Lung (tissue), 12 donors: ENCODE results near the gene XPR1. TPM values are rescaled to one million over a fixed set of nuclear protein-coding genes. Genes with fewer than 3 reads are reported as not detected.
A peak's percentile ranks its signal among the peaks of the same experiment; 100 is the strongest.

Experiments used
- ATAC-seq: fragments of 200-7000 bp; cut with Tn5 transposase; one replicate; pipeline ENCODE4 v1.9.1; 2020; ENCODE audit warnings: moderate number of reproducible peaks; ENCODE audit not compliant: insufficient read depth, low FRiP score
- DNase-seq, 3 donors: peaks; one replicate each; pipeline ENCODE4 v3.0.0-alpha.2; 2013 to 2017
- H3K27ac ChIP-seq, 2 donors: one replicate each; pipeline ENCODE4 v1.5.1; 2013; ENCODE audit warnings: mild to moderate bottlenecking in 2 of 2, moderate library complexity in 2 of 2, control low read depth in 1 of 2, inconsistent platforms in 1 of 2, low read depth in 1 of 2, low read length in 1 of 2
- H3K27me3 ChIP-seq, 3 donors: one replicate each; pipeline ENCODE4 v1.5.1; 2013; ENCODE audit warnings: low read length in 2 of 3; ENCODE audit not compliant: control insufficient read depth in 3 of 3, insufficient read depth in 3 of 3
- H3K36me3 ChIP-seq, 4 donors: one replicate each; pipeline ENCODE4 v1.5.1; 2013; ENCODE audit warnings: low read length in 4 of 4, mild to moderate bottlenecking in 1 of 4, moderate library complexity in 1 of 4; ENCODE audit not compliant: control insufficient read depth in 4 of 4, insufficient read depth in 4 of 4
- H3K4me1 ChIP-seq, 5 donors: one replicate each; pipeline ENCODE4 v1.5.1; 2013; ENCODE audit warnings: low read length in 5 of 5, mild to moderate bottlenecking in 2 of 5, moderate library complexity in 1 of 5; ENCODE audit not compliant: control insufficient read depth in 5 of 5, insufficient read depth in 5 of 5
- H3K4me3 ChIP-seq: one replicate; pipeline ENCODE4 v1.5.1; 2013; ENCODE audit warnings: mild to moderate bottlenecking, control low read depth, moderate library complexity
- H3K9ac ChIP-seq, 2 donors: one replicate each; pipeline ENCODE4 v1.5.1; 2013; ENCODE audit warnings: low read length in 2 of 2, control low read depth in 1 of 2; ENCODE audit not compliant: insufficient read depth in 1 of 2
- H3K9me3 ChIP-seq, 4 donors: one replicate each; pipeline ENCODE4 v1.5.1; 2013; ENCODE audit warnings: low read length in 3 of 4, mild to moderate bottlenecking in 1 of 4, moderate library complexity in 1 of 4; ENCODE audit not compliant: control insufficient read depth in 4 of 4, insufficient read depth in 3 of 4
- WGBS, 2 donors: extraction: QIAGEN DNeasy Blood & Tissue Kit; methylation state at CpG; one replicate each; pipeline ENCODE4 v1.1.7; 2013; 5-methylcytosine and 5-hydroxymethylcytosine counted together
- polyA plus RNA-seq, 2 donors: library from polyadenylated mRNA; stranded (reverse); fragments of 200-250 nt; gene quantifications; one replicate each; pipeline ENCODE4 v1.2.1, GENCODE V29; 2013
- total RNA-seq, 2 donors: library from RNA; depleted of rRNA in 1 of 2; stranded (reverse); fragments of >200 nt in 1 of 2; gene quantifications; one replicate each; pipeline ENCODE4 v1.2.1, GENCODE V29; 2014 to 2021
- TF ChIP-seq, protein P1 (sequence below): IDR thresholded peaks from 2 replicates; pipeline ENCODE4 v1.5.1; 2012; ENCODE audit warnings: mild to moderate bottlenecking; ENCODE audit errors: control extremely low read depth, extremely low read depth
- donor health status: control.
- donor health status: control.
- donor health status: Bipolar disorder and iron deficiency.
- donor health status: healthy.
- donor health status: DM: yes; HTN: yes; CAD: no.

XPR1 gene
- total and polyA plus RNA-seq, 4 donors = 7.4 to 44.0 (median 21.9) TPM

DNA sequence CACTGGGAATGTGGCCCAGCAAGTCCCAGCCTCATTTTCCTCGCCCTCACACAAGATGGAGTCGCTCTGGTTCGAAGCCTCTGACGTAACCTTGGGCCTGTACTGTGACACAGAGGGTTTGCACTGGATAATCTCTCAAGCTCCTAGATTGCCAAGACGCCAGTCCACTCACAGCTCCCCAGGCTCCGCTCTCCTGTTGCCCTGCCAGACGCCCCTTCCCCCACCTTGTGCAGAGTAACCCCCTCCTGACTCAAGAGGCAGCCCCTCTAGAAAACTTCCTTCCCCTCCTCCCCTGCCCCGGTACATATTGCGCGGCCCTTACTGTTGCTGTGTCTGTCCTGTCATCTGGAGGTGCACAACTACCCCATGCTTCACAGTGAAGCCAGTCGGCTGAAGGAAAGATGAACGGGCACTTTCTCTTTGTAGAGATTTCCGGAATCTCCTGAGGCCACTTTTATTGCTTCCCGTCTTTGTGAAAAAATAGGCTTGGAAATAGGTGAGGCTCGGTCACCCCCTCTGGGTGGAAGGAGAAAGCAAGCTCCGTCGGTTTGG, 279.9 kb downstream of the XPR1 start:
- peaks cover 0 to 4% (median 0%) of the 10 kb centered on the region in 4 donors for H3K36me3 ChIP-seq
- DNase-seq (peak; percentile 67 to 78 (median 74)), ATAC-seq (no peak)
- peak overlapping the region; percentile 80 to 89 for H3K27ac ChIP-seq
- no peaks in the 10 kb centered on the region for H3K27me3 ChIP-seq
- TF ChIP-seq, protein P1, sequence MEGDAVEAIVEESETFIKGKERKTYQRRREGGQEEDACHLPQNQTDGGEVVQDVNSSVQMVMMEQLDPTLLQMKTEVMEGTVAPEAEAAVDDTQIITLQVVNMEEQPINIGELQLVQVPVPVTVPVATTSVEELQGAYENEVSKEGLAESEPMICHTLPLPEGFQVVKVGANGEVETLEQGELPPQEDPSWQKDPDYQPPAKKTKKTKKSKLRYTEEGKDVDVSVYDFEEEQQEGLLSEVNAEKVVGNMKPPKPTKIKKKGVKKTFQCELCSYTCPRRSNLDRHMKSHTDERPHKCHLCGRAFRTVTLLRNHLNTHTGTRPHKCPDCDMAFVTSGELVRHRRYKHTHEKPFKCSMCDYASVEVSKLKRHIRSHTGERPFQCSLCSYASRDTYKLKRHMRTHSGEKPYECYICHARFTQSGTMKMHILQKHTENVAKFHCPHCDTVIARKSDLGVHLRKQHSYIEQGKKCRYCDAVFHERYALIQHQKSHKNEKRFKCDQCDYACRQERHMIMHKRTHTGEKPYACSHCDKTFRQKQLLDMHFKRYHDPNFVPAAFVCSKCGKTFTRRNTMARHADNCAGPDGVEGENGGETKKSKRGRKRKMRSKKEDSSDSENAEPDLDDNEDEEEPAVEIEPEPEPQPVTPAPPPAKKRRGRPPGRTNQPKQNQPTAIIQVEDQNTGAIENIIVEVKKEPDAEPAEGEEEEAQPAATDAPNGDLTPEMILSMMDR = no peak
- 30 to 31% methylated on average over 17 of the region's 17 CpGs for WGBS, 2 donors
- no peaks in the 10 kb centered on the region for H3K9me3 ChIP-seq
- peak overlapping the region; percentile 68 for H3K4me3 ChIP-seq
- peak overlapping the region; percentile 37 to 82 for H3K9ac ChIP-seq
- peaks cover 0 to 18% (median 0%) of the 10 kb centered on the region in 5 donors for H3K4me1 ChIP-seq

DNA sequence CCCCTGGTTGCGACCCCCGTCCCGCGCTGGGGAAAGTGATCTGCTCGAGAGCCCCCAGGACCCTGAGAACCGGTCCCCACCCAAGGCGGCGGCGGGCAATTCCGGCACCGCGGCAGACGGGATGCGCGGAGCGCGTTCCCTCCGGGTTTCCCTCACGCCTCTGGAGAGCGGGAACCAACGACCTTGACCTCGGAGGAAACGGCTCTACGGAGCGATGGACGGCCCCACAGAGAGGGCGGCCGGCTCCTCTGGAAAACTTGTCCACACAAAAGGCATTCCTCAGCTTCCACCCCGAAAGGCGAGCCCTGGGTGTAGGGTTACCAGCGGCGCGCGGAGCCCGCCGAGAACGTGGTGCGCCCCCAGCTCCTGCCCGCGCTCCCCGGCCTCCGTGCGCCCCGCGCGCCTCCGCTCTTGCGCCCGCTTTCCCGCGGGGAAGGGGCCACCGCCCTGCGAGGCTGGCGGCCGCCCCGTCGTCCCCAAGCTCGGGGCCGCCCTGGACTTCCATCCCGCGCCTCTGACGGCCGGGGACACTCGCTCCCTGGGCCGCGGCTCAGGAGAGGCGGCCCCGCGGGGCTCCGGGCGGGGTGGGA, 280.5 kb downstream of the XPR1 start:
- ATAC-seq (peak; percentile 41), DNase-seq (peak; percentile 69 to 77 (median 73))
- H3K4me1 ChIP-seq = peaks cover 0 to 18% (median 0%) of the 10 kb centered on the region in 5 donors
- H3K9me3 ChIP-seq = no peaks in the 10 kb centered on the region
- peak overlapping the region; percentile 37 to 82 for H3K9ac ChIP-seq
- peak overlapping the region; percentile 68 for H3K4me3 ChIP-seq
- peak overlapping the region; percentile 80 to 89 for H3K27ac ChIP-seq
- H3K36me3 ChIP-seq = peaks cover 0 to 8% (median 0%) of the 10 kb centered on the region in 4 donors
- 0 to 1% methylated on average over 50 to 71 of the region's 71 CpGs for WGBS, 2 donors
- H3K27me3 ChIP-seq = no peaks in the 10 kb centered on the region
- TF ChIP-seq, protein P1 = no peak

DNA sequence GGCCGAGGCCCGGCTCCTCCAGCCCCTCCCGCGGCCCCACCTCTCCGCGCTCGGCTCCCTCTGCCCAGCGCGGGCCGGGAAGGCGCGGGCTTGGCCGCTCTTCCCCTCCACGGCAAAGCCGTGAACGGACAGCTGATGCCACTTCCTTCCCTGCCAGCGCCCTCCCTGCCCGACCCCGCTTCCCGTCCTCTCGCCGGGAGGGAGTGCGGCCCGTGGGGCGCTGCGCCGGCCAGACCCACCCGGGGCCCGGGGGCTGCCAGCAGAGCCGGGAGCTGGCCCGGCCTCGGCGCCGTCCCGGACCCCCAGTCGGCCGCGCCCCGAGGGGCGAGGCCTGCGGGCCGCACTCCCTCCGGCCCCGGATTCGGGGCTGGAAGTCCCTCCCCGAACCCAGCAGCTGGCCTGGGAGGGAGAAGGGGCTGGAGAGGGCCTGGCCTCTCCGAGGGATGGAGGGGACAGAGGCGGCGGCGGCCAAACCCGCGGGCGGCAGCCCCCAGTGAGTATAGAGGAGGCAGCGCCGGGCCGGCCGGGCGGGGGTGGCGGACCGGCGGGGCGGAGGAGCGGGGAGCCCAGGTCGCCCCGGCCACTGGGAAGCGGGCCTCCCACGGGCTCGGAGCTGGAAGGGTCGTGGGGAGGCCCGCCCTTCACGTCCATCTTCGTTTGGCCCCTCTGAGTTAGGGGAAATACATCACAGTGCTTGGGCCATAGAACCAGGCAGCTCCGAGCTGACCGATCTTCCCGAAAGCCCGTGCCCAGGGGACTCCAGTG, 281.2 kb downstream of the XPR1 start, which contains the start of gene KIAA1614:
KIAA1614 (plus strand) TSS at position 97 of the 765 bp plus-strand sequence; CDS start at position 444, 347 bp downstream.
- peaks cover 0 to 18% (median 0%) of the 10 kb centered on the region in 5 donors for H3K4me1 ChIP-seq
- DNase-seq = peak; percentile 78 to 80 (median 78)
- TF ChIP-seq, protein P1 = no peak
- H3K4me3 ChIP-seq = peak within 1 kb of the TSS; percentile 68
- no peaks in the 10 kb centered on the region for H3K27me3 ChIP-seq
- peak within 1 kb of the TSS; percentile 80 to 89 for H3K27ac ChIP-seq
- peaks cover 0 to 8% (median 5%) of the 10 kb centered on the region in 4 donors for H3K36me3 ChIP-seq
- 6 to 10% methylated on average over 47 to 76 of the region's 76 CpGs for WGBS, 2 donors
- peak within 1 kb of the TSS; percentile 37 to 82 for H3K9ac ChIP-seq
- peak; percentile 73 for ATAC-seq
- no peaks in the 10 kb centered on the region for H3K9me3 ChIP-seq
